ENCODE data around the gene ANKRD63. TPM values are rescaled to one million over a fixed set of nuclear protein-coding genes. Genes with fewer than 3 reads are reported as not detected.

ANKRD63 gene
- total RNA-seq, 1 experiment from 2014 or later = 0.46 TPM

DNA sequence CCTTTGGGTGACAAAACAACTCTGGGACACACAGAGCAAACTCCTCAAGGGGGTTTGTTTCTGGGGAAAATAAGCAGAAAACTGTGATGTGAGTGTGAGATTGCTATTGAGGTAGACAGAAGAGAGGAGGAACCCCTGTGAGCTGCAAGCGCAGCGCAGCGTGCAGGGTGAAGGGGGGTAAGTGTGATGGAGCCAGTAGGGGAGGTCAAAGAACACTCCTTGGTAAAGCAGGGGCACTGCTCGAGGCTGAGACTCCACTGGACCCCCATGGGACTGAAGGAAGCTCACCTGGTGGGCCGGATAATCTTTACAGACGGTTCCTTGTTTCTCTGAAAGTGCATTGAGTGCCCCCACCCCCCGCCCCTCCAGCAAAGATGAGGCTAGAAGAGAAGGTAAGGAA, 48.2 kb upstream of the ANKRD63 start:
- no peak overlapping the region for H3K27ac ChIP-seq (ENCODE audit: insufficient read length, low read depth, low read length)

More for the DNA sequence above, 48.2 kb upstream of the ANKRD63 start:
- no peak overlapping the region for H4K8ac ChIP-seq (replicated peaks; ENCODE audit: insufficient read length, low read depth, low read length)
- H3K27ac Mint-ChIP-seq = peak overlapping the region in 1 of 3 experiments; percentile 26; a peak in 1 of 7 replicates
- no peaks in the 10 kb centered on the region for H3K79me2 ChIP-seq (ENCODE audit: insufficient read depth, low read length)
- no peak overlapping the region for H3K4me2 ChIP-seq (ENCODE audit: insufficient read depth, insufficient read length, low read length)
- no peak overlapping the region for H3K14ac ChIP-seq (ENCODE audit: insufficient read depth, low read length)
- no peak overlapping the region for H2BK5ac ChIP-seq (ENCODE audit: insufficient read length, low read length)
- no peaks in the 10 kb centered on the region for H3K79me1 ChIP-seq (ENCODE audit: insufficient read depth, low read depth, low read length, poor library complexity, severe bottlenecking)
- TF ChIP-seq, protein P1, sequence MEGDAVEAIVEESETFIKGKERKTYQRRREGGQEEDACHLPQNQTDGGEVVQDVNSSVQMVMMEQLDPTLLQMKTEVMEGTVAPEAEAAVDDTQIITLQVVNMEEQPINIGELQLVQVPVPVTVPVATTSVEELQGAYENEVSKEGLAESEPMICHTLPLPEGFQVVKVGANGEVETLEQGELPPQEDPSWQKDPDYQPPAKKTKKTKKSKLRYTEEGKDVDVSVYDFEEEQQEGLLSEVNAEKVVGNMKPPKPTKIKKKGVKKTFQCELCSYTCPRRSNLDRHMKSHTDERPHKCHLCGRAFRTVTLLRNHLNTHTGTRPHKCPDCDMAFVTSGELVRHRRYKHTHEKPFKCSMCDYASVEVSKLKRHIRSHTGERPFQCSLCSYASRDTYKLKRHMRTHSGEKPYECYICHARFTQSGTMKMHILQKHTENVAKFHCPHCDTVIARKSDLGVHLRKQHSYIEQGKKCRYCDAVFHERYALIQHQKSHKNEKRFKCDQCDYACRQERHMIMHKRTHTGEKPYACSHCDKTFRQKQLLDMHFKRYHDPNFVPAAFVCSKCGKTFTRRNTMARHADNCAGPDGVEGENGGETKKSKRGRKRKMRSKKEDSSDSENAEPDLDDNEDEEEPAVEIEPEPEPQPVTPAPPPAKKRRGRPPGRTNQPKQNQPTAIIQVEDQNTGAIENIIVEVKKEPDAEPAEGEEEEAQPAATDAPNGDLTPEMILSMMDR (conservative IDR thresholded peaks at IDR 0.05) = no peak
- no CpG with 5 or more reads among the region's 7 CpGs for WGBS (ENCODE audit: extremely low coverage, insufficient read length, low lambda C conversion rate)
- H3K56ac ChIP-seq (ENCODE audit: insufficient read length, low read depth, low read length) = no peak overlapping the region
- H3K4me1 Mint-ChIP-seq = peaks cover 50 to 59% of the 10 kb centered on the region in 2 experiments
- no peak overlapping the region for H2BK120ac ChIP-seq (ENCODE audit: low read depth, low read length, poor library complexity, severe bottlenecking)
- H3K4ac ChIP-seq (ENCODE audit: low read depth, low read length) = no peak overlapping the region
- no peak overlapping the region for H2BK20ac ChIP-seq (ENCODE audit: low read depth, low read length, poor library complexity, severe bottlenecking)
- H4K5ac ChIP-seq (ENCODE audit: insufficient read length, low read depth, low read length) = no peak overlapping the region
- H3K18ac ChIP-seq (ENCODE audit: insufficient read length, low read depth, low read length) = no peak overlapping the region
- peaks cover 2% of the 10 kb centered on the region for H3K27me3 Mint-ChIP-seq (ENCODE audit: low read depth)
- peaks cover 0 to 4% of the 10 kb centered on the region in 2 experiments; a peak in 1 of 5 replicates for H3K9me3 Mint-ChIP-seq
- no peak overlapping the region for H3T11ph ChIP-seq (ENCODE audit: low read length)
- no peak overlapping the region for H3K9ac ChIP-seq (ENCODE audit: extremely low read depth, insufficient read length, low read length)
- no peak overlapping the region for H2AFZ ChIP-seq (ENCODE audit: low read length)
- H3K27me3 ChIP-seq (ENCODE audit: insufficient read depth, low read length) = no peaks in the 10 kb centered on the region
- no peaks in the 10 kb centered on the region for H3K23me2 ChIP-seq (ENCODE audit: insufficient read length, low read depth, low read length, poor library complexity, severe bottlenecking)
- H4K20me1 ChIP-seq (ENCODE audit: control insufficient read depth, insufficient read depth, insufficient read length) = no peaks in the 10 kb centered on the region
- H3K36me3 Mint-ChIP-seq (ENCODE audit: insufficient read depth in 1 of 3, low read depth in 3 of 3) = peaks cover 4 to 20% (median 9%) of the 10 kb centered on the region in 3 experiments; a peak in 6 of 7 replicates
- no peak overlapping the region for H3K23ac ChIP-seq (ENCODE audit: insufficient read length, low read depth, low read length)
- no peak overlapping the region for H3K4me3 Mint-ChIP-seq
- no peak for DNase-seq
- H2BK12ac ChIP-seq (ENCODE audit: insufficient read length, low read depth, low read length) = no peak overlapping the region
- H3K9me3 ChIP-seq (ENCODE audit: control insufficient read depth, low read depth, low read length) = no peaks in the 10 kb centered on the region
- no peak overlapping the region for H2BK15ac ChIP-seq (ENCODE audit: low read depth, low read length)
- H2AK5ac ChIP-seq (ENCODE audit: insufficient read length, low read length) = no peak overlapping the region
- H4K91ac ChIP-seq (ENCODE audit: insufficient read length, low read depth, low read length) = no peak overlapping the region
- peaks cover 19% of the 10 kb centered on the region; the same call in 1 of the 2 replicates for H3K4me1 ChIP-seq (ENCODE audit: insufficient read depth, low read length)
